Suprapubic skin (tissue), 4 donors: ENCODE results near the gene EBNA1BP2.

Experiments
- EP300 ChIP-seq: sonication (generic); formaldehyde crosslinking; IDR thresholded peaks from one replicate; pipeline ENCODE4 v1.6.1; 2017; ENCODE audit warnings: antibody characterized with exemption
- POLR2A ChIP-seq, 2 donors: fragments of 450-650 bp; IDR thresholded peaks; one replicate each; pipeline ENCODE4 v1.6.1; 2017; ENCODE audit warnings: antibody characterized with exemption in 2 of 2, mild to moderate bottlenecking in 2 of 2, moderate library complexity in 2 of 2
- POLR2AphosphoS5 ChIP-seq, 3 donors: sonication (generic); formaldehyde crosslinking; IDR thresholded peaks; one replicate each; pipeline ENCODE4 v1.6.1; 2017; ENCODE audit warnings: antibody characterized with exemption in 3 of 3
- TF ChIP-seq, protein P1 (sequence below), 2 donors: fragments of 200-600 bp in 1 of 2; fragments of 450-650 bp in 1 of 2; sonication (generic) in 1 of 2; IDR thresholded peaks; one replicate each; pipeline ENCODE4 v1.5.1; 2016 to 2019; ENCODE audit warnings: antibody characterized with exemption in 2 of 2, mild to moderate bottlenecking in 1 of 2, moderate library complexity in 1 of 2

DNA sequence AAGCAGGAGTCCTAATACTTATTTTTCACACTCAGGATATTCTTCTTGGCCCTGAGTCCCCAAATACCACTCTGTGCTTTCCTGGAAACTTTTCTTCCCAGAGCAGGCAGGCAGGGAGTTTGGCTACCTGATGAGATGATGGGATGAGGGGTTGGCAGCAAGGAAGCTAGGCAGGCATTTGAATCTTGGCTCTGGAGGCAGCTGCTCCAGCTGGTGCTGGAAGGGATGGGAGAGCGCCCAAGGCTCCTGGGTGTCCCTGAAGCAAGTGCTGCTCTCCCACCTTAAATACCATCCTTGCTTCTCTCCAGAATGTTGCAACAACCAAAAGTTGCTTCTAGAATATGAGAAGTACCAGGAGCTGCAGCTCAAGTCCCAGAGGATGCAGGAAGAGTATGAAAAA is 49.7 kb upstream of the EBNA1BP2 start:
- TF ChIP-seq, protein P1, sequence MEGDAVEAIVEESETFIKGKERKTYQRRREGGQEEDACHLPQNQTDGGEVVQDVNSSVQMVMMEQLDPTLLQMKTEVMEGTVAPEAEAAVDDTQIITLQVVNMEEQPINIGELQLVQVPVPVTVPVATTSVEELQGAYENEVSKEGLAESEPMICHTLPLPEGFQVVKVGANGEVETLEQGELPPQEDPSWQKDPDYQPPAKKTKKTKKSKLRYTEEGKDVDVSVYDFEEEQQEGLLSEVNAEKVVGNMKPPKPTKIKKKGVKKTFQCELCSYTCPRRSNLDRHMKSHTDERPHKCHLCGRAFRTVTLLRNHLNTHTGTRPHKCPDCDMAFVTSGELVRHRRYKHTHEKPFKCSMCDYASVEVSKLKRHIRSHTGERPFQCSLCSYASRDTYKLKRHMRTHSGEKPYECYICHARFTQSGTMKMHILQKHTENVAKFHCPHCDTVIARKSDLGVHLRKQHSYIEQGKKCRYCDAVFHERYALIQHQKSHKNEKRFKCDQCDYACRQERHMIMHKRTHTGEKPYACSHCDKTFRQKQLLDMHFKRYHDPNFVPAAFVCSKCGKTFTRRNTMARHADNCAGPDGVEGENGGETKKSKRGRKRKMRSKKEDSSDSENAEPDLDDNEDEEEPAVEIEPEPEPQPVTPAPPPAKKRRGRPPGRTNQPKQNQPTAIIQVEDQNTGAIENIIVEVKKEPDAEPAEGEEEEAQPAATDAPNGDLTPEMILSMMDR (IDR thresholded peaks at IDR 0.05): no peak
- TF ChIP-seq POLR2A (IDR thresholded peaks at IDR 0.05) (no peak), POLR2AphosphoS5 (IDR thresholded peaks at IDR 0.05) (no peak), EP300 (no peak)
